ENCODE results near the gene NOXO1. TPM values are rescaled to one million over a fixed set of nuclear protein-coding genes. Genes with fewer than 3 reads are reported as not detected.
"Not testable (repeated sequence)": the region's sequence is repeated elsewhere in the genome, so short reads cannot be mapped to it uniquely, and the experiment has no call there.

The NOXO1 gene
- total RNA-seq, 1 donor from 2014 or later: not detected

DNA sequence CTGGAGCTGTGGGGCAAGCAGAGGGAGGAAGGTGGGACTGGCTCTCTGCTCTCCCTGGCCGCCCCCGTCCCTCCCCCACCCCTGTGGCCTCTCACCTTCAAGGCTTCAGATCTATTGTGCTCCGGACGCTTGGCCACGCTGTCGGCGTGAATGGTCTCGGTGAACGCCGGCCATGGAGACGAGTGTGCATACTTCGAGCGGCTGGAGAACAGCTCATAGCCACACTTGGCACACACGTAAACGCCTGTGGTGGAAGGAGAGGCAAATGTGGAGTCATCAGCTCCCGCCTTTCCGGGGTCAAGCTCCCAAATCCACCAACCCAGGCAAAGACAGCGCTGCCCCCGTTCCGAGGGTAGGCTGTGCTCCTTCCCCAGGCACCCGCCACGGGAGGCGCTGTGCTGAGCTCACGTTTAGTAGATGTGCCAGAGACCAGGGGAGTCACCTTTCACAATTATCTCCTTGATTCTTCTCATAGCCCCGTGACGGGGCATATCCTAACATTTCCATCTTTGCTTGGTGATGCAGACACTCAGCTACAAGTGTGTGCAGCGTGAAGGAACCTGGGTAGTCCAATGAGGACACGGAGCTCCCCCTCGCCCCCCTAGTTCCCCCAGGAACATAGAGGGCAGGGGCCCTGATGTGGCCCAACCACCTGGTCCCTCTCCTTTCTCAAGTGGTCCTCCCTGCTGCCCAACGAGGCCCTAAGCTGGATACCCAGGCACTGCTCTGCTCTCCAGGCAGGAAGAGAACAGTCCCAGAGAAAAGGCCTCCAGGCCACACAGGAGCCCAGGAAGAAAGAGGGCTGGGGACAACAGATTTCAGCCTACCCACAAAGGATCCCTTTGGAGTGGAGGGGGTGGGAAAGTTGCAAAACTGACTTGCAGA is 39.9 kb downstream of the NOXO1 start:
- H3K4me3 Mint-ChIP-seq: peak overlapping the region; percentile 87
- intact Hi-C loops (cut with micrococcal nuclease): loop anchor here (2.0 to 10.0 kb wide), 3 partner anchors 169 to 1163 kb away; partner anchors contain the start of genes EME2 and MRPS34
- H3K27ac Mint-ChIP-seq: peak overlapping the region; percentile 58
- no peak for DNase-seq (ENCODE audit: low spot score)
- H3K4me1 Mint-ChIP-seq (ENCODE audit: low read depth): peaks cover 19% of the 10 kb centered on the region
- H3K9me3 Mint-ChIP-seq: no peaks in the 10 kb centered on the region
- no peaks in the 10 kb centered on the region for H3K27me3 Mint-ChIP-seq (ENCODE audit: insufficient read depth)
- H3K36me3 Mint-ChIP-seq (ENCODE audit: low read depth): peaks cover 15% of the 10 kb centered on the region

GRCh38 chr16:1940273-1941161 is 40.8 kb downstream of the NOXO1 start:
- H3K4me3 Mint-ChIP-seq: no peak overlapping the region
- H3K36me3 Mint-ChIP-seq (ENCODE audit: low read depth): peaks cover 15% of the 10 kb centered on the region
- peaks cover 19% of the 10 kb centered on the region for H3K4me1 Mint-ChIP-seq (ENCODE audit: low read depth)
- no peak for DNase-seq (ENCODE audit: low spot score)
- no peaks in the 10 kb centered on the region for H3K9me3 Mint-ChIP-seq
- intact Hi-C loops (cut with micrococcal nuclease): loop anchor here (5.0 to 10.0 kb wide), 2 partner anchors 202 to 1164 kb away; no protein-coding TSS in a partner anchor
- H3K27me3 Mint-ChIP-seq (ENCODE audit: insufficient read depth): no peaks in the 10 kb centered on the region
- no peak overlapping the region for H3K27ac Mint-ChIP-seq

DNA sequence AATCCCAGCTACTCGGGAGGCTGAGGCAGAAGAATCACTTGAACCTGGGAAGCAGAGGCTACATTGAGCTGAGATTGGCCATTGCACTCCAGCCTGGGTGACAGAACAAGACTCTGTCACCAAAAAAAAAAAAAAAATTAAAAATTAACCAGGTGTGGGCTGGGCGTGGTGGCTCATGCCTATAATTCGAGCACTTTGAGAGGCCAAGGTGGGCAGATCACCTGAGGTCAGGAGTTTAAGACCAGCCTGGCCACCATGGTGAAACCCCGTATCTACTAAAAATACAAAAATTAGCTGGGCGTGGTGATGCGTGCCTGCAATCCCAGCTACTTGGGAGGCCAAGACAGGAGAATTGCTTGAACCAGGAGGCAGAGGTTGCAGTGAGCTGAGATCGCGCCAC is 41.4 kb downstream of the NOXO1 start:
- Mint-ChIP-seq H3K4me1 (ENCODE audit: low read depth) (peaks cover 19% of the 10 kb centered on the region), H3K36me3 (ENCODE audit: low read depth) (peaks cover 15% of the 10 kb centered on the region)
- H3K27ac Mint-ChIP-seq; H3K9me3 Mint-ChIP-seq; H3K4me3 Mint-ChIP-seq; H3K27me3 Mint-ChIP-seq (ENCODE audit: insufficient read depth); DNase-seq (ENCODE audit: low spot score): not testable (repeated sequence)
- intact Hi-C loops (cut with micrococcal nuclease): loop anchor here (5.0 to 10.0 kb wide), 2 partner anchors 202 to 1165 kb away; no protein-coding TSS in a partner anchor

DNA sequence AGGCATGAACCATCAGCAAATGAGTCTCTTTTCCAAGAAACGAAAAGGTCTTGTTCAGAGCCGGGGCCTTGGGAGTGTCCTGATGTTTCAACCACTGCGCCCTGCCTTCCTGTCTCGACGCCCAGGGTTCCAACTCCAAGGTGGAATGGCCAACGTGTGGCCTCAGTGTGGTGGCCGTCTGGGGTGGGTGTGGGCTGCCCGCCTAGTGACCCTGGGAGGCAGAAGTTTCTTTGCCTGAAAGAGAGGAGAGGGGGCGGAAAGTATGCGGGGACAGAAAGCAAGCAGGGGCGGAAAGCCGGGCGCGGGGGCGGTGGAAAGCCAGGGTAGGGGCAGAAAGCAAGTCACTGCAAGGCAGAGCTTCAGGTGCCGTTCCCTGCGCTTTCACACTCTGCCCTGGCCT is 42.4 kb downstream of the NOXO1 start:
- no peak for DNase-seq (ENCODE audit: low spot score)
- intact Hi-C loops (cut with micrococcal nuclease): no loop called here
- Mint-ChIP-seq H3K27me3 (ENCODE audit: insufficient read depth) (no peaks in the 10 kb centered on the region), H3K4me3 (no peak overlapping the region), H3K36me3 (ENCODE audit: low read depth) (peaks cover 15% of the 10 kb centered on the region), H3K9me3 (no peaks in the 10 kb centered on the region), H3K27ac (no peak overlapping the region), H3K4me1 (ENCODE audit: low read depth) (peaks cover 12% of the 10 kb centered on the region)

DNA sequence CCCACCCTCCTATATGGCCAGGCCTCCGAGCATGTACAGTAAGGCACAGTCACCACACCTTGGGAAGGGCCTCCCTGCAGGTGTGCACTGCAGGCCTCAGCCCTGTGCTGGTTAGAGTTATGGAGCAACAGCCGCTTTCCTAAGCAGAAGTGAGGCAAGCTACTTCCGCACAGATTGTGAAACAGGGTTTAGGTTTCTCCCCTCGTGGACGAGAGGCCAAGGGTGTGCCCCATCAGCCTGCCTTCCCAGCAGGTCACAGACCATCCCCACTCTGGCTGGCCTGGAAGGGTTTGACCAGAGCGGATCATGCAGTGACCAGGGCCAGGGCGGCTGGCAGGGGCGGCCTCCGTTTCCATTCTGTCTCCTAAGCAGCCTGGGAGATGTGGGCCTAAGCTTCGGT is 43.0 kb downstream of the NOXO1 start:
- no peaks in the 10 kb centered on the region for H3K27me3 Mint-ChIP-seq (ENCODE audit: insufficient read depth)
- intact Hi-C loops (cut with micrococcal nuclease): no loop called here

DNA sequence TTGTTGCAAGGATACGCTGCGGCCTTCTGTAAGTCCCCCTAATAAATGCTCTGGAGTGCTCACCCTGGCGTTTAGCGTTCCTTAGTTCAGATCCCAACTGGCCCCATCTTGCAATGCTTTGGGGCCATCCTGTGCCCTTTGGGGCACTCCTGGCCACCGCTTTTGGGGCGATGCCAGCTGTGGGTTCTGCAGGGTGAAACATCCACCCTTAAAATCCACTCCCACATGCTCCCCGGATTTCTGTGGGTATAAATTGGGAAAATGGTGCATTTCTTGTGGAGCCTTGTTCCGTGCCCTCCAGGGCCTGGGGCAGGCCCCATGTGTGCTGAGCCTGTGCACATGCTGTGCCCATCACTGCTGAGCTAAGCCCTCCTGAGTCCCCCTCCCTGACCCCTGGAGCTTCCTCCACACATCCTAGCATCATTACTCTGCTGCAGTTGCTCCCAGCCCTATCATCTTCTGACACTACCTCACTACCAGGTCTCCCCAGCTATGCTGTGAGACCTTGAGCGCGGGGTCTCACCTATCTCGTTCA is 44.3 kb downstream of the NOXO1 start:
- Mint-ChIP-seq H3K4me3 (no peak overlapping the region), H3K27ac (no peak overlapping the region), H3K9me3 (no peaks in the 10 kb centered on the region), H3K36me3 (ENCODE audit: low read depth) (peaks cover 15% of the 10 kb centered on the region), H3K27me3 (ENCODE audit: insufficient read depth) (no peaks in the 10 kb centered on the region), H3K4me1 (ENCODE audit: low read depth) (peaks cover 8% of the 10 kb centered on the region)
- DNase-seq (ENCODE audit: low spot score): no peak
- intact Hi-C loops (cut with micrococcal nuclease): no loop called here

More for the DNA sequence above, 43.0 kb downstream of the NOXO1 start:
- Mint-ChIP-seq H3K4me1 (ENCODE audit: low read depth) (peaks cover 12% of the 10 kb centered on the region), H3K9me3 (no peaks in the 10 kb centered on the region), H3K27ac (no peak overlapping the region), H3K36me3 (ENCODE audit: low read depth) (peaks cover 15% of the 10 kb centered on the region), H3K4me3 (no peak overlapping the region)
- no peak for DNase-seq (ENCODE audit: low spot score)

GRCh38 chr16:1933097-1933661 is 48.1 kb downstream of the NOXO1 start:
- H3K4me1 Mint-ChIP-seq (ENCODE audit: low read depth): no peaks in the 10 kb centered on the region
- H3K27ac Mint-ChIP-seq: no peak overlapping the region
- H3K4me3 Mint-ChIP-seq: no peak overlapping the region
- intact Hi-C loops (cut with micrococcal nuclease): no loop called here
- H3K27me3 Mint-ChIP-seq (ENCODE audit: insufficient read depth): peaks cover 2% of the 10 kb centered on the region
- H3K36me3 Mint-ChIP-seq (ENCODE audit: low read depth): peaks cover 8% of the 10 kb centered on the region
- H3K9me3 Mint-ChIP-seq: no peaks in the 10 kb centered on the region
- no peak for DNase-seq (ENCODE audit: low spot score)

GRCh38 chr16:1932050-1933028 is 48.9 kb downstream of the NOXO1 start:
- no peak overlapping the region for H3K27ac Mint-ChIP-seq
- no peaks in the 10 kb centered on the region for H3K9me3 Mint-ChIP-seq
- H3K36me3 Mint-ChIP-seq (ENCODE audit: low read depth): peaks cover 4% of the 10 kb centered on the region
- H3K4me1 Mint-ChIP-seq (ENCODE audit: low read depth): no peaks in the 10 kb centered on the region
- no peak for DNase-seq (ENCODE audit: low spot score)
- peaks cover 2% of the 10 kb centered on the region for H3K27me3 Mint-ChIP-seq (ENCODE audit: insufficient read depth)
- H3K4me3 Mint-ChIP-seq: no peak overlapping the region
- intact Hi-C loops (cut with micrococcal nuclease): no loop called here

GRCh38 chr16:1930338-1930720 is 50.9 kb downstream of the NOXO1 start:
- Mint-ChIP-seq H3K36me3 (ENCODE audit: low read depth) (no peaks in the 10 kb centered on the region), H3K27ac (no peak overlapping the region), H3K4me3 (no peak overlapping the region), H3K9me3 (no peaks in the 10 kb centered on the region), H3K27me3 (ENCODE audit: insufficient read depth) (peaks cover 2% of the 10 kb centered on the region), H3K4me1 (ENCODE audit: low read depth) (no peaks in the 10 kb centered on the region)
- intact Hi-C loops (cut with micrococcal nuclease): no loop called here
- DNase-seq (ENCODE audit: low spot score): no peak

DNA sequence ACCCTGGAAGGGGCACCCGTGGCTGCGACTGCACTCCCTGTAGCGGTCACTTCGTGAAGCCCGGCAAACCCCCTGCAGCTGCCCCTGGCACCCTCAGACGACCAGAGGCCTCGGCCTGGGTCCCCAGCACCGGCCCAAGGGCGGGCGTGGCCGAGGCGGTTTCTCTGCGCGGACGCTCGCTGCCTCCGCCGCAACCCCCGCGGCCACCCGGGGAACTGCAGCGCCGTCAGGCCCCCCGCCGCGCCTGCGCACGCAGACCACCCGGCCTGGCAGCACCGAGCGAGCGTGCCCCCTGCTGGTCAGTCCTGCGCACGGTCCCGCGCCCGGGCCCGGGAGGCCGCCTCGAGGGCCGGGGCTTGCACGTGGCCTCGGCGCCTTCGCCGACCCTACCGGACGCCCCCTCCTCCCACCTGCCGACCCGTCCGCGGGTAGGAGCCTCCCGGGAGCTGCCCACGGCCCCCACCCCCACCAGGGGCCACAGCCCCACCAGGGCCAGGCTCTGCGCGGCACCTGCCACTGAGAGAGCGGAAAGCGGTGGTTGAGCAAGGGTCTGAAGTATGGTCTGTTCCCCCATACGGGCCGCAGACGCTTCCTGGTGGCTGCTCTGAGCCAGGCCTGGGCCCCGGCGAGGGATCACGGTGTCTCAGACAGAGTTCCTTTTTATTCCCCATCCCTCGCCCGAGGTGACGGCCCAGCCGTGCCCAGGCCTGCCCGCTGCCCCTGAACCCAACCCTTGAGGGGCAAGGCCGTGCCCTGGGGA is 51.5 kb downstream of the NOXO1 start:
- H3K36me3 Mint-ChIP-seq (ENCODE audit: low read depth): no peaks in the 10 kb centered on the region
- H3K9me3 Mint-ChIP-seq: no peaks in the 10 kb centered on the region
- H3K4me3 Mint-ChIP-seq: no peak overlapping the region
- H3K27me3 Mint-ChIP-seq (ENCODE audit: insufficient read depth): peaks cover 2% of the 10 kb centered on the region
- intact Hi-C loops (cut with micrococcal nuclease): loop anchor here (1.0 to 5.0 kb wide), 8 partner anchors 14 to 147 kb away; partner anchors contain the start of genes FAHD1, MSRB1, NDUFB10 and NUBP2
- no peak overlapping the region for H3K27ac Mint-ChIP-seq
- no peaks in the 10 kb centered on the region for H3K4me1 Mint-ChIP-seq (ENCODE audit: low read depth)
- peak; percentile 91 for DNase-seq (ENCODE audit: low spot score)

- no peak for DNase-seq (ENCODE audit: low spot score)
- no peaks in the 10 kb centered on the region for H3K4me1 Mint-ChIP-seq (ENCODE audit: low read depth)
- peak overlapping the region; percentile 55 for H3K4me3 Mint-ChIP-seq
- H3K27me3 Mint-ChIP-seq (ENCODE audit: insufficient read depth): peaks cover 5% of the 10 kb centered on the region
- H3K9me3 Mint-ChIP-seq: no peaks in the 10 kb centered on the region
- no peak overlapping the region for H3K27ac Mint-ChIP-seq
- intact Hi-C loops (cut with micrococcal nuclease): loop anchor here (1.0 to 5.0 kb wide), 8 partner anchors 14 to 147 kb away; partner anchors contain the start of genes FAHD1, MSRB1, NDUFB10 and NUBP2
- H3K36me3 Mint-ChIP-seq (ENCODE audit: low read depth): no peaks in the 10 kb centered on the region
Measured at GRCh38 chr16:1929105-1929504, 52.2 kb downstream of the NOXO1 start.
